Esophagus squamous epithelium (tissue), 4 donors: ENCODE measurements around the gene UHMK1.
A peak's percentile ranks its signal among the peaks of the same experiment; 100 is the strongest.

Source experiments
- CTCF ChIP-seq, 6 experiments: fragments of 450-650 bp in 4 of 6; fragments of 200-600 bp in 2 of 6; sonication (generic) in 2 of 6; IDR thresholded peaks; one replicate each; pipeline ENCODE4 v1.5.1; 2016 to 2019; ENCODE audit warnings: antibody characterized with exemption in 6 of 6, mild to moderate bottlenecking in 4 of 6, moderate library complexity in 4 of 6
- POLR2A ChIP-seq, 4 donors: fragments of 450-650 bp; IDR thresholded peaks; one replicate each; pipeline ENCODE4 v1.6.1; 2017; ENCODE audit warnings: antibody characterized with exemption in 4 of 4, mild to moderate bottlenecking in 4 of 4, moderate library complexity in 3 of 4

- TF ChIP-seq CTCF (IDR thresholded peaks at IDR 0.05) (peak in 1 of 6 experiments; percentile 6), POLR2A (IDR thresholded peaks at IDR 0.05) (peak in 3 of 4 donors; percentile 38 to 88 (median 73))
Observed at GRCh38 chr1:162561037-162561615, 63.5 kb downstream of the UHMK1 start.
